Stomach (tissue), 9 donors: ENCODE data around the gene RASAL3. TPM values are rescaled to one million over a fixed set of nuclear protein-coding genes. Genes with fewer than 3 reads are reported as not detected.

Experiments used
- DNase-seq, 2 donors: peaks; one replicate each; pipeline versions ENCODE4 v3.0.0 to v3.0.0-alpha.2; 2013 to 2019
- H3K27ac ChIP-seq, 5 donors: fragments of 200-600 bp in 4 of 5; sonication (generic) in 4 of 5; one replicate each; pipeline ENCODE4 v1.5.1; 2013 to 2019; ENCODE audit warnings: mild to moderate bottlenecking in 1 of 5, moderate library complexity in 1 of 5
- H3K27me3 ChIP-seq, 3 donors: fragments of 200-600 bp; sonication (generic); one replicate each; pipeline ENCODE4 v1.5.1; 2017 to 2019; ENCODE audit warnings: mixed run types in 1 of 3
- H3K36me3 ChIP-seq, 4 donors: fragments of 200-600 bp; sonication (generic); 1 replicate in 3 of 4; 2 replicates in 1 of 4; pipeline ENCODE4 v1.5.1; 2016 to 2019
- H3K4me1 ChIP-seq, 4 donors: fragments of 200-600 bp; sonication (generic); one replicate each; pipeline ENCODE4 v1.5.1; 2016 to 2019
- H3K4me3 ChIP-seq, 4 donors: fragments of 200-600 bp; sonication (generic) in 3 of 4; one replicate each; pipeline ENCODE4 v1.5.1; 2016 to 2019; ENCODE audit warnings: mild to moderate bottlenecking in 1 of 4
- H3K9me3 ChIP-seq, 4 donors: fragments of 200-600 bp; sonication (generic); one replicate each; pipeline ENCODE4 v1.5.1; 2016 to 2019
- CTCF ChIP-seq, 7 experiments: fragments of 450-650 bp in 4 of 7; fragments of 200-600 bp in 3 of 7; sonication (generic) in 3 of 7; IDR thresholded peaks; one replicate each; pipeline ENCODE4 v1.5.1; 2016 to 2019; ENCODE audit warnings: antibody characterized with exemption in 7 of 7, control low read depth in 2 of 7, mild to moderate bottlenecking in 1 of 7
- EP300 ChIP-seq: sonication (generic); formaldehyde crosslinking; IDR thresholded peaks from one replicate; pipeline ENCODE4 v1.6.1; 2017; ENCODE audit warnings: antibody characterized with exemption
- POLR2A ChIP-seq, 4 donors: fragments of 450-650 bp; IDR thresholded peaks; one replicate each; pipeline ENCODE4 v1.6.1; 2016; ENCODE audit warnings: antibody characterized with exemption in 4 of 4, control low read depth in 2 of 4, mild to moderate bottlenecking in 1 of 4, moderate library complexity in 1 of 4
- POLR2AphosphoS5 ChIP-seq, 3 donors: sonication (generic); formaldehyde crosslinking; IDR thresholded peaks; one replicate each; pipeline ENCODE4 v1.6.1; 2016; ENCODE audit warnings: antibody characterized with exemption in 3 of 3
- WGBS, 5 donors: extraction: QIAGEN DNeasy Blood & Tissue Kit in 3 of 5; methylation state at CpG; one replicate each; pipeline versions ENCODE4 v1.1.5 to v1.1.7; 2013 to 2018; 5-methylcytosine and 5-hydroxymethylcytosine counted together
- intact Hi-C: fragments of 100-400 bp; cut with DNase I; formaldehyde crosslinking; loops from one replicate; pipeline ENCODE4 v1.15.1; 2023; ENCODE audit warnings: low total_unique reads
- polyA plus RNA-seq, 3 donors: library from polyadenylated mRNA; stranded (reverse); fragments of 200-250 nt; gene quantifications; one replicate each; pipeline ENCODE4 v1.2.3, GENCODE V29; 2013
- total RNA-seq, 5 donors: library from RNA; depleted of rRNA; stranded (reverse); fragments of >200 nt; gene quantifications; one replicate each; pipeline versions ENCODE4 v1.1.0 to v1.2.3, GENCODE V29; 2014 to 2016
- donor health status: healthy with polysubstance abuse.
- donor health status: Bipolar disorder and iron deficiency.
- donor health status: healthy.

RASAL3 gene
- total and polyA plus RNA-seq, 8 donors = 1.1 to 21.2 (median 3.0) TPM

GRCh38 chr19:15438577-15438976, 25.8 kb downstream of the RASAL3 start:
- 90 to 94% (median 93%) methylated on average over 14 to 27 of the region's 27 CpGs for WGBS, 5 donors
- H3K36me3 ChIP-seq = peaks cover 0 to 32% (median 9%) of the 10 kb centered on the region in 4 donors
- intact Hi-C loops = no loop called here
- TF ChIP-seq CTCF (IDR thresholded peaks at IDR 0.05) (no peak), EP300 (no peak), POLR2AphosphoS5 (IDR thresholded peaks at IDR 0.05) (no peak), POLR2A (IDR thresholded peaks at IDR 0.05) (no peak)
- H3K4me1 ChIP-seq = peaks cover 4 to 27% (median 19%) of the 10 kb centered on the region in 4 donors
- no peaks in the 10 kb centered on the region for H3K27me3 ChIP-seq
- H3K9me3 ChIP-seq = no peaks in the 10 kb centered on the region
- DNase-seq = no peak
- H3K27ac ChIP-seq = peak overlapping the region in 2 of 5 donors; percentile 58 to 73
- no peak overlapping the region for H3K4me3 ChIP-seq

- Histone ChIP-seq H3K4me3 (no peak overlapping the region), H3K27me3 (no peaks in the 10 kb centered on the region), H3K27ac (peak overlapping the region in 4 of 5 donors; percentile 41 to 73 (median 54)), H3K4me1 (peaks cover 4 to 31% (median 24%) of the 10 kb centered on the region in 4 donors), H3K36me3 (peaks cover 0 to 32% (median 9%) of the 10 kb centered on the region in 4 donors), H3K9me3 (no peaks in the 10 kb centered on the region)
- intact Hi-C loops = no loop called here
- WGBS, 5 donors = 40 to 80% (median 53%) methylated on average over 2 of the region's 2 CpGs
- no peak for DNase-seq
- no peak for TF ChIP-seq POLR2AphosphoS5 (IDR thresholded peaks at IDR 0.05)
- TF ChIP-seq EP300 = no peak
- no peak for TF ChIP-seq CTCF (IDR thresholded peaks at IDR 0.05)
- TF ChIP-seq POLR2A (IDR thresholded peaks at IDR 0.05) = no peak
Measured at GRCh38 chr19:15438124-15438496, 26.2 kb downstream of the RASAL3 start.

GRCh38 chr19:15437355-15438123, 26.8 kb downstream of the RASAL3 start:
- H3K36me3 ChIP-seq = peaks cover 0 to 32% (median 9%) of the 10 kb centered on the region in 4 donors
- DNase-seq = peak; percentile 35 to 61
- no peaks in the 10 kb centered on the region for H3K27me3 ChIP-seq
- peaks cover 4 to 33% (median 27%) of the 10 kb centered on the region in 4 donors for H3K4me1 ChIP-seq
- 40 to 61% (median 50%) methylated on average over 10 of the region's 10 CpGs for WGBS, 5 donors
- H3K27ac ChIP-seq = peak overlapping the region in 4 of 5 donors; percentile 41 to 73 (median 56)
- TF ChIP-seq POLR2AphosphoS5 (IDR thresholded peaks at IDR 0.05) (peak in 2 of 3 donors; percentile 32 to 40), POLR2A (IDR thresholded peaks at IDR 0.05) (no peak), EP300 (no peak), CTCF (IDR thresholded peaks at IDR 0.05) (peak in 2 of 7 experiments; percentile 4 to 37)
- H3K4me3 ChIP-seq = no peak overlapping the region
- intact Hi-C loops = no loop called here
- no peaks in the 10 kb centered on the region for H3K9me3 ChIP-seq

- no peak overlapping the region for H3K4me3 ChIP-seq
- H3K4me1 ChIP-seq = peaks cover 5 to 35% (median 30%) of the 10 kb centered on the region in 4 donors
- H3K36me3 ChIP-seq = peaks cover 0 to 32% (median 9%) of the 10 kb centered on the region in 4 donors
- DNase-seq = no peak
- intact Hi-C loops = no loop called here
- no peak for TF ChIP-seq POLR2A (IDR thresholded peaks at IDR 0.05)
- TF ChIP-seq POLR2AphosphoS5 (IDR thresholded peaks at IDR 0.05) = no peak
- TF ChIP-seq EP300 = no peak
- TF ChIP-seq CTCF (IDR thresholded peaks at IDR 0.05) = no peak
- WGBS, 5 donors = 82 to 95% (median 90%) methylated on average over 9 to 15 of the region's 15 CpGs
- no peaks in the 10 kb centered on the region for H3K9me3 ChIP-seq
- no peaks in the 10 kb centered on the region for H3K27me3 ChIP-seq
- peak overlapping the region in 3 of 5 donors; percentile 17 to 73 (median 53) for H3K27ac ChIP-seq
Measured at GRCh38 chr19:15436826-15437110, 27.6 kb downstream of the RASAL3 start.
